SH-SY5Y (cell line): ENCODE measurements around the gene THSD1.

Source experiments
- GATA2 ChIP-seq: IDR thresholded peaks from 2 replicates; pipeline ENCODE4 v1.6.1; 2011; ENCODE audit warnings: mild to moderate bottlenecking, low read depth, low read length
- GATA3 ChIP-seq: IDR thresholded peaks from 2 replicates; pipeline ENCODE4 v1.6.1; 2011; ENCODE audit warnings: low read depth, mild to moderate bottlenecking, low read length, moderate library complexity

DNA sequence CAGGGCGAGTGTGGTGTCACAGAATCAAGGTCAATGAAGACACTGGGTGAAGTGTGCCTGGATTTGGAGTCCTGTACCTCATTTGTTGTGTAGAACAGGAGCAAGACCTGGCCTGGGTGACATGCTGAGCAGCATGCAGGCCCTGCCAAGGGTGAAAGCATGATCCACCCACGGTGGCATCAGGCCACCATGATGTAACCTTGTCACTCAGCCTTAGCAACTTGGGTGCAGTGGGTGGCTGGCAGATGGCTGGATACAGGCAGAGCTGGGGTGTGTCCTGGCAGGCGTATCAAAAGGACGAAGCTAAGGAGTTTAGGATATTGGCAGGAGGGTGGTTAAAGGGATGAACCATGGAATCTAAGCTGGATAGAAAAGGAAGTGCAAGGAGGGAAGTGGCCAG is 10.3 kb downstream of the THSD1 start:
- TF ChIP-seq GATA2 (no peak), GATA3 (no peak)
